Erythroblast (primary cell): ENCODE results near the gene MRPL12.

Experiments used
- DNase-seq, 2 experiments: peaks; one replicate each; lab custom pipeline; 2025; lab: John Stamatoyannopoulos, UW
- GATA1 ChIP-seq: IDR thresholded peaks from 2 replicates; pipeline ENCODE4 v1.6.1; 2011; ENCODE audit warnings: low read depth, mild to moderate bottlenecking, control low read depth, low read length, moderate library complexity
- POLR2A ChIP-seq: IDR thresholded peaks from 2 replicates; pipeline ENCODE4 v1.6.1; 2011; ENCODE audit warnings: mild to moderate bottlenecking, low read length

MRPL12 gene

GRCh38 chr17:81687770-81688541 is 15.2 kb upstream of the MRPL12 start:
- DNase-seq, result no peak
- TF ChIP-seq GATA1 (no peak), POLR2A (no peak)

- no peak for DNase-seq
- no peak for TF ChIP-seq POLR2A
- TF ChIP-seq GATA1, result no peak
These were observed 14.6 kb upstream of the MRPL12 start for GRCh38 chr17:81688616-81689015.

- TF ChIP-seq GATA1, result no peak
- no peak for TF ChIP-seq POLR2A
These were observed 13.1 kb upstream of the MRPL12 start for GRCh38 chr17:81690066-81690465.

GRCh38 chr17:81690549-81690948 is 12.6 kb upstream of the MRPL12 start:
- no peak for TF ChIP-seq POLR2A
- TF ChIP-seq GATA1, result no peak
- no peak for DNase-seq

More at GRCh38 chr17:81690066-81690465, 13.1 kb upstream of the MRPL12 start:
- no peak for DNase-seq

- DNase-seq, result no peak
- TF ChIP-seq GATA1, result no peak
- no peak for TF ChIP-seq POLR2A
These were observed 12.0 kb upstream of the MRPL12 start for GRCh38 chr17:81691196-81691595.

GRCh38 chr17:81691608-81692007 is 11.6 kb upstream of the MRPL12 start:
- no peak for DNase-seq
- TF ChIP-seq GATA1, result no peak
- no peak for TF ChIP-seq POLR2A

- DNase-seq, result no peak
- TF ChIP-seq GATA1 (no peak), POLR2A (no peak)
These were observed 9.5 kb upstream of the MRPL12 start for GRCh38 chr17:81693509-81694210.

- TF ChIP-seq POLR2A, result no peak
- TF ChIP-seq GATA1, result no peak
- no peak for DNase-seq
These were observed 8.4 kb upstream of the MRPL12 start for GRCh38 chr17:81694810-81695209.

- TF ChIP-seq GATA1 (no peak), POLR2A (no peak)
- no peak for DNase-seq
These were observed 8.0 kb upstream of the MRPL12 start for GRCh38 chr17:81695211-81695610.

GRCh38 chr17:81695801-81696200 is 7.4 kb upstream of the MRPL12 start:
- TF ChIP-seq POLR2A (no peak), GATA1 (no peak)
- DNase-seq, result no peak

GRCh38 chr17:81696218-81696941 is 6.8 kb upstream of the MRPL12 start:
- no peak for TF ChIP-seq POLR2A
- TF ChIP-seq GATA1, result no peak

GRCh38 chr17:81697261-81698044 is 5.7 kb upstream of the MRPL12 start:
- DNase-seq, result no peak
- TF ChIP-seq POLR2A (no peak), GATA1 (no peak)

More at GRCh38 chr17:81696218-81696941, 6.8 kb upstream of the MRPL12 start:
- no peak for DNase-seq
